ENCODE measurements around the gene FAM47E.

The FAM47E gene

DNA sequence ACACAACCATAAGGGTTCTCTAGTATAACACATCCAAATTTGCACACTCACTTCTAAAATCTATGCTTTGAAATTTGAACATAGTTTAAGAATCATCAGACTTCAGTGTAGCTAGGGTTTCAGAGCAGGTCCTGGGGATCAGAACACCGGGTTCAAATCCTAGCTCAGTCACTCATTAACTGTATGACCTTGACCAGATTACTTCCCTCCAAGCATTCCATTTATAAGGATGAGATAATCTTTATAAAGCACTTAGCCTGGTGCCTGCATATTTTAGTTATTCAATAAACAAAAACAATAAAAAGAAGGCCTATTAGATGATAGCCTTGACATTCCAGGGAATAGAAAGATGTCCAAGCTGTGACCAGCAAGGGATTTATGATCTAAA, 50.2 kb downstream of the FAM47E start:
- Histone ChIP-seq H2BK120ac (ENCODE audit: low read depth, low read length) (no peak overlapping the region), H3K18ac (ENCODE audit: low read depth in 1 of 2, low read length in 2 of 2) (no peak overlapping the region), H2BK15ac (ENCODE audit: low read depth, poor library complexity, severe bottlenecking) (no peak overlapping the region), H3K14ac (ENCODE audit: low read length in 2 of 2) (no peak overlapping the region), H2BK12ac (ENCODE audit: low read length in 2 of 2) (no peak overlapping the region), H3K4me3 (ENCODE audit: insufficient read depth in 1 of 2, low read depth in 1 of 2, low read length in 2 of 2) (peak overlapping the region in 1 of 2 experiments; percentile 9), H3K36me3 (ENCODE audit: control insufficient read depth in 1 of 2, insufficient read depth in 2 of 2, low read depth in 1 of 2, low read length in 2 of 2) (no peaks in the 10 kb centered on the region), H3K27ac (ENCODE audit: low read length, poor library complexity, severe bottlenecking) (peak overlapping the region; percentile 83), H2AFZ (ENCODE audit: low read depth, low read length) (no peak overlapping the region), H3K4ac (ENCODE audit: low read depth in 1 of 2, low read length in 2 of 2) (no peak overlapping the region), H3K23ac (ENCODE audit: low read length in 2 of 2) (no peak overlapping the region), H3K27me3 (ENCODE audit: control insufficient read depth in 1 of 2, insufficient read depth in 1 of 2, low read length in 2 of 2) (no peaks in the 10 kb centered on the region), H2BK5ac (ENCODE audit: low read depth, low read length, poor library complexity, severe bottlenecking) (no peak overlapping the region), H4K91ac (ENCODE audit: low read length) (no peak overlapping the region), H2AK5ac (ENCODE audit: low read length, severe bottlenecking) (no peak overlapping the region), H3K4me2 (ENCODE audit: low read length, poor library complexity, severe bottlenecking) (peak overlapping the region; percentile 2), H3K9me3 (ENCODE audit: control insufficient read depth, low read length) (peaks cover 10% of the 10 kb centered on the region), H4K8ac (ENCODE audit: low read length) (no peak overlapping the region), H3K4me1 (ENCODE audit: control insufficient read depth, insufficient read depth, low read depth, low read length) (peaks cover 4% of the 10 kb centered on the region), H3K9ac (ENCODE audit: low read length) (peak overlapping the region; percentile 19), H3K79me1 (replicated peaks; ENCODE audit: low read length, poor library complexity, severe bottlenecking) (peaks cover 9% of the 10 kb centered on the region)
- no CpG with 5 or more reads among the region's 1 CpG for WGBS
- DNase-seq: peak; percentile 9

DNA sequence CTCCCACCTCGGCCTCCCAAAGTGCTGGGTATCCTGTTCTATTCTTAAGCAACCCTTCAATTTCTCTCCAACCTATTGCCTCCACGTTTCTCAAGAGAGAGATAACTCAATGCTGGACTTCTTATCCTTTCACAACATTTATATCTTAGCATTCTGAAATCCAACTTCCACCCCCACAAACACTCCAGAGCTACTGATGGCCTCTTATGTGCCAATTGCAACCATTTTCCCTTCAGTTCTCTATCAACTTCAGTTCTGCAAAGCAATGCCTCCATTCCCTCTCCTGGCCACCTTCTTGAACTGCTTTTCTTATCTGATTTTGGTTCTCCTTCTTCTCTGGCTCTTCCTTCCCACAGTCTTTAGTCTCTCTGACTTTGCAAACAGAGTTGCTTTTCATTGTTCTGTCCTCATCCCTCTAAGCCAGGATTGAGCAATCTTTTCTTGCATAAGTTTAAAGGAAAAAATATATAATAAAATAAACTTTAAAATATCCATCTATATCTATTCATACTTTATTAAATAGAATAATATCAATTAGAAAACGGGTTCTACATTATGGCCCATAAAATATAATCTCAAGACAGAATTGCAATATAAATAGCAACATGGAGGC, 51.4 kb downstream of the FAM47E start:
- Histone ChIP-seq H4K8ac (ENCODE audit: low read length) (no peak overlapping the region), H2AFZ (ENCODE audit: low read depth, low read length) (no peak overlapping the region), H2AK5ac (ENCODE audit: low read length, severe bottlenecking) (no peak overlapping the region), H3K23ac (ENCODE audit: low read length in 2 of 2) (no peak overlapping the region), H3K4me2 (ENCODE audit: low read length, poor library complexity, severe bottlenecking) (no peak overlapping the region), H3K4ac (ENCODE audit: low read depth in 1 of 2, low read length in 2 of 2) (no peak overlapping the region), H2BK120ac (ENCODE audit: low read depth, low read length) (no peak overlapping the region), H3K9me3 (ENCODE audit: control insufficient read depth, low read length) (peaks cover 7% of the 10 kb centered on the region), H2BK15ac (ENCODE audit: low read depth, poor library complexity, severe bottlenecking) (no peak overlapping the region), H3K27me3 (ENCODE audit: control insufficient read depth in 1 of 2, insufficient read depth in 1 of 2, low read length in 2 of 2) (no peaks in the 10 kb centered on the region), H3K14ac (ENCODE audit: low read length in 2 of 2) (no peak overlapping the region), H2BK5ac (ENCODE audit: low read depth, low read length, poor library complexity, severe bottlenecking) (no peak overlapping the region), H3K36me3 (ENCODE audit: control insufficient read depth in 1 of 2, insufficient read depth in 2 of 2, low read depth in 1 of 2, low read length in 2 of 2) (no peaks in the 10 kb centered on the region), H3K4me1 (ENCODE audit: control insufficient read depth, insufficient read depth, low read depth, low read length) (peaks cover 4% of the 10 kb centered on the region), H4K91ac (ENCODE audit: low read length) (no peak overlapping the region), H3K4me3 (ENCODE audit: insufficient read depth in 1 of 2, low read depth in 1 of 2, low read length in 2 of 2) (no peak overlapping the region), H2BK12ac (ENCODE audit: low read length in 2 of 2) (no peak overlapping the region), H3K9ac (ENCODE audit: low read length) (no peak overlapping the region), H3K18ac (ENCODE audit: low read depth in 1 of 2, low read length in 2 of 2) (no peak overlapping the region), H3K79me1 (replicated peaks; ENCODE audit: low read length, poor library complexity, severe bottlenecking) (peaks cover 14% of the 10 kb centered on the region), H3K27ac (ENCODE audit: low read length, poor library complexity, severe bottlenecking) (no peak overlapping the region)
- peak; percentile 12 for DNase-seq
- 74% methylated on average over 3 of the region's 3 CpGs for WGBS

DNA sequence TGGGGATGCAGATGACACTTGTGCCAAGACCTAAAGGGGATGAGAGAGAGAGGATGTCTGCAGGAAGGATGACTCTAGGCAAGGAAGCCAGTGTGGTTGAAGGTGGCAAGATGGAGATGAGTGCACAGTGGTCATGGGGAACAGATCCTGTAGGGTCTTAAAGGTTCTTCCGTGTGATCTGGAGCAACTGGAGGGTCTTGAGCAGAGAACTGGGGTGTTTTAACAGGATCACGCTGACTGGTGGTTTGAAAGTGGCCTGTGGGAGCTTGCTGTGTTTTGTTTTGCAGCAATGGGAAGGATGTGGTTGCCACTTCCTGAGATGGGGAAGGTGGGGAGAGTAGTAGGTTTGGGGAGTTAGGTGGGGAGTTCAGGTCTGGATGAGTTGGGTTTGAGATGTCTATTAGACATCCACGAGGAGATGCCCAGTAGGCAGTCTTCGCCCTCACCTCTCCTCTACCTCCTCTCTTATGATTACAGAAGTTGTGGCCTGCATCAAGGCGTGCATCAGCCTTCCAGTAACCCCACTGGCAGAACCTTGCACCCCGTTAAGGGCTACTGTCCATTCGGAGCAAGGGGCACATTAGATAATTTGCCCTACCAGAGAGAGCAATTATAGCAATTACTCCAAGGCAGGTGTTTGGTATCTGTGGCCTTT, 53.6 kb downstream of the FAM47E start:
- 94% methylated on average over 7 of the region's 7 CpGs for WGBS
- Histone ChIP-seq H3K4me1 (ENCODE audit: control insufficient read depth, insufficient read depth, low read depth, low read length) (peaks cover 7% of the 10 kb centered on the region), H2AK5ac (ENCODE audit: low read length, severe bottlenecking) (peak overlapping the region; percentile 47), H3K27me3 (ENCODE audit: control insufficient read depth in 1 of 2, insufficient read depth in 1 of 2, low read length in 2 of 2) (no peaks in the 10 kb centered on the region), H3K4me2 (ENCODE audit: low read length, poor library complexity, severe bottlenecking) (no peak overlapping the region), H3K27ac (ENCODE audit: low read length, poor library complexity, severe bottlenecking) (no peak overlapping the region), H2BK12ac (ENCODE audit: low read length in 2 of 2) (no peak overlapping the region), H2AFZ (ENCODE audit: low read depth, low read length) (no peak overlapping the region), H3K14ac (ENCODE audit: low read length in 2 of 2) (no peak overlapping the region), H2BK15ac (ENCODE audit: low read depth, poor library complexity, severe bottlenecking) (peak overlapping the region; percentile 37), H2BK120ac (ENCODE audit: low read depth, low read length) (no peak overlapping the region), H3K4me3 (ENCODE audit: insufficient read depth in 1 of 2, low read depth in 1 of 2, low read length in 2 of 2) (peak overlapping the region in 1 of 2 experiments; percentile 93), H4K91ac (ENCODE audit: low read length) (no peak overlapping the region), H3K36me3 (ENCODE audit: control insufficient read depth in 1 of 2, insufficient read depth in 2 of 2, low read depth in 1 of 2, low read length in 2 of 2) (peaks cover 5 to 12% of the 10 kb centered on the region in 2 experiments), H3K23ac (ENCODE audit: low read length in 2 of 2) (no peak overlapping the region), H3K9me3 (ENCODE audit: control insufficient read depth, low read length) (no peaks in the 10 kb centered on the region), H3K4ac (ENCODE audit: low read depth in 1 of 2, low read length in 2 of 2) (no peak overlapping the region), H2BK5ac (ENCODE audit: low read depth, low read length, poor library complexity, severe bottlenecking) (no peak overlapping the region), H3K18ac (ENCODE audit: low read depth in 1 of 2, low read length in 2 of 2) (no peak overlapping the region), H3K9ac (ENCODE audit: low read length) (peak overlapping the region; percentile 89), H4K8ac (ENCODE audit: low read length) (peak overlapping the region; percentile 45), H3K79me1 (replicated peaks; ENCODE audit: low read length, poor library complexity, severe bottlenecking) (peaks cover 17% of the 10 kb centered on the region)
- no peak for DNase-seq

DNA sequence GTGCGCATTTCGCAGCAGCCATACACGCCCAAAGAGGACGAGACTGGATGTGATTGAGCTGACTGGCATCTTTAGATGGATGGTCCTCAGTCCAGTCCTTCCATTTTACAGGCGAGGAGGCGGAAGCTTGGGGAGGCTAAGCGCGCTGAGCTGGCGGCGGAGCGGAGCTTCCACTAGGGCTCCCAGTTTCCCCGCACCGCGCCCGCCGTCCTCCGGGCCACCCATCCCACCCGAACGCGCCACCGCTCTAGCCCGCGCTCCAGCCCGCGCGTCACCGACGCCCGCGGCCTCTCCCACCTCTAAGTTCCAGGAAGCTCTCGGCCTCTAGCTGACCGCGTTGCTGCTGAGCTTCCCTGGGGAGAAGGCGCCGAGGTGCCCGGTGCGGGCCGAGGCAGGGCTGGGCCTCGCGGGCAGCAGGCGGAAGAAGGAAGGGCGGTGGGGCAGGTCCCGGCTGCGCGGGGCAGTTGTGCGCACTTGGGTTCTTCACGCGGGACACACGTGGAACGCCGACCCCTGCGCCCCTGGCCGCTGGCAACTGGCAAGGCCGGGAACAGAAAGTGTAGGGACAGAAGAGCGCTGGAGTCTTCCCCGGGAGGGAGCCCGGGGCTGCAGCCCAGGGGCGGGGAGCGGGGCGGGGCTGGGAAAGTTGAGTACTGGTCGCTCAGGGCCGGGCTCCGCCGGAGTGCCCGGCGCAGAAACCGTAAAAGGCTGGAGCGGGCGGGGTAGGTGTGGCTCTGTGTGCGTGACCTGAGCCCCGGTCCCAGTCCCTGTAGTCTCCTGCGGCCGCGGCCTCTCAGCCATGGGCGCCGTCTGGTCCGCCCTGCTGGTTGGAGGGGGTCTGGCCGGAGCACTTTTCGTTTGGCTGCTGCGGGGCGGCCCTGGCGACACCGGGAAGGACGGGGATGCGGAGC, 54.7 kb downstream of the FAM47E start, which contains the start of gene STBD1:
TSS of gene STBD1 (plus strand) at position 763 of the 911 bp plus-strand sequence. CDS start at position 800, 37 bp downstream.
- peaks cover 8% of the 10 kb centered on the region for H3K4me1 ChIP-seq (ENCODE audit: control insufficient read depth, insufficient read depth, low read depth, low read length)
- H3K27me3 ChIP-seq (ENCODE audit: control insufficient read depth in 1 of 2, insufficient read depth in 1 of 2, low read length in 2 of 2): no peaks in the 10 kb centered on the region
- H3K4ac ChIP-seq (ENCODE audit: low read depth in 1 of 2, low read length in 2 of 2): peak within 1 kb of the TSS; percentile 62 to 88

More for the DNA sequence above, 54.7 kb downstream of the FAM47E start, which contains the start of gene STBD1:
- Histone ChIP-seq H2AK5ac (ENCODE audit: low read length, severe bottlenecking) (no peak within 1 kb of the TSS), H2AFZ (ENCODE audit: low read depth, low read length) (peak within 1 kb of the TSS; percentile 94), H2BK15ac (ENCODE audit: low read depth, poor library complexity, severe bottlenecking) (no peak within 1 kb of the TSS), H3K4me2 (ENCODE audit: low read length, poor library complexity, severe bottlenecking) (peak within 1 kb of the TSS; percentile 97), H4K91ac (ENCODE audit: low read length) (peak within 1 kb of the TSS; percentile 92), H3K36me3 (ENCODE audit: control insufficient read depth in 1 of 2, insufficient read depth in 2 of 2, low read depth in 1 of 2, low read length in 2 of 2) (peaks cover 5 to 19% of the 10 kb centered on the region in 2 experiments), H3K27ac (ENCODE audit: low read length, poor library complexity, severe bottlenecking) (peak within 1 kb of the TSS; percentile 25), H3K14ac (ENCODE audit: low read length in 2 of 2) (peak within 1 kb of the TSS in 1 of 2 experiments; percentile 94), H3K9me3 (ENCODE audit: control insufficient read depth, low read length) (no peaks in the 10 kb centered on the region), H3K9ac (ENCODE audit: low read length) (peak within 1 kb of the TSS; percentile 89), H2BK120ac (ENCODE audit: low read depth, low read length) (peak within 1 kb of the TSS; percentile 29), H3K23ac (ENCODE audit: low read length in 2 of 2) (no peak within 1 kb of the TSS), H2BK5ac (ENCODE audit: low read depth, low read length, poor library complexity, severe bottlenecking) (peak within 1 kb of the TSS; percentile 4), H3K79me1 (replicated peaks; ENCODE audit: low read length, poor library complexity, severe bottlenecking) (peaks cover 17% of the 10 kb centered on the region), H2BK12ac (ENCODE audit: low read length in 2 of 2) (peak within 1 kb of the TSS; percentile 25 to 79), H3K18ac (ENCODE audit: low read depth in 1 of 2, low read length in 2 of 2) (peak within 1 kb of the TSS; percentile 46 to 90), H3K4me3 (ENCODE audit: insufficient read depth in 1 of 2, low read depth in 1 of 2, low read length in 2 of 2) (peak within 1 kb of the TSS; percentile 66 to 93), H4K8ac (ENCODE audit: low read length) (peak within 1 kb of the TSS; percentile 92)
- 2% methylated on average over 68 of the region's 85 CpGs for WGBS
- DNase-seq: peak; percentile 78
